Measurements from ENCODE around the gene F2RL2.

GRCh38 chr5:76592692-76593091 is 30.5 kb downstream of the F2RL2 start:
- TF ChIP-seq CTCF (conservative IDR thresholded peaks at IDR 0.05 in 1 of 2, IDR thresholded peaks at IDR 0.05 in 1 of 2; ENCODE audit: extremely low read depth in 1 of 2, insufficient read depth in 1 of 2, low read depth in 1 of 2, low read length in 2 of 2) (no peak), EZH2 (IDR thresholded peaks at IDR 0.05; ENCODE audit: borderline replicate concordance, low read length) (no peak)
